MM.1S (cell line): ENCODE measurements around the gene ESYT1.

ENCODE experiments used
- CTCF ChIP-seq: fragments of 300-600 bp; sonication (generic); IDR thresholded peaks from 2 replicates; pipeline ENCODE4 v1.5.1; 2016; ENCODE audit warnings: antibody characterized with exemption, low read length, mixed read lengths
- EZH2 ChIP-seq: fragments of 300-600 bp; sonication (generic); optimal IDR thresholded peaks from 2 replicates; pipeline ENCODE3; 2017; ENCODE audit warnings: low read depth, mild to moderate bottlenecking, antibody characterized with exemption, low read length, mixed read lengths

GRCh38 chr12:56102683-56103065, 25.4 kb upstream of the ESYT1 start:
- TF ChIP-seq CTCF (no peak), EZH2 (no peak)
